ENCODE measurements around the gene SLC25A36. TPM values are rescaled to one million over a fixed set of nuclear protein-coding genes. Genes with fewer than 3 reads are reported as not detected.
A peak's percentile ranks its signal among the peaks of the same experiment; 100 is the strongest.

The SLC25A36 gene
- total and polyA plus RNA-seq, 2 of the 4 experiments (the other 2 are of a cell fraction), result 31.3 to 76.7 TPM

DNA sequence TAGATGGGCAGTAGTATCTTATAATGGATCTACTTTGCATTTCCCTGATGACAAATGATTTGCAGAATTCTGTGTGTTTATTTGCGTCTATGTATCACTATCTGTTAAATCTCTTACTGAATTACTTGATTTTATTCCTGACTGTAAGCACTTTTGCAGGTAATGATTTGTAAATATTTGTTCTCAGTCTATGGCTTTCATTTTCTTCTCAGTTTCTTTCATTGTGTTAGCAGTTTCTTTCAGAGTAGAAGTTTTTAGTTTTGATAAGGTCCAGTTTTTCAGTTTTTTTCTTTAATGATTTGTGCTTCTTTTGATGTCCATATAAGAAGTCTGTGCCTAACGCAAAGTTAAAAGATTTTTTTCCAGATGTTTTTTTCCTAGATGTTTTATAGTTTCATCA lies 12.9 kb downstream of the SLC25A36 start (continued):
- TF ChIP-seq, protein P1, sequence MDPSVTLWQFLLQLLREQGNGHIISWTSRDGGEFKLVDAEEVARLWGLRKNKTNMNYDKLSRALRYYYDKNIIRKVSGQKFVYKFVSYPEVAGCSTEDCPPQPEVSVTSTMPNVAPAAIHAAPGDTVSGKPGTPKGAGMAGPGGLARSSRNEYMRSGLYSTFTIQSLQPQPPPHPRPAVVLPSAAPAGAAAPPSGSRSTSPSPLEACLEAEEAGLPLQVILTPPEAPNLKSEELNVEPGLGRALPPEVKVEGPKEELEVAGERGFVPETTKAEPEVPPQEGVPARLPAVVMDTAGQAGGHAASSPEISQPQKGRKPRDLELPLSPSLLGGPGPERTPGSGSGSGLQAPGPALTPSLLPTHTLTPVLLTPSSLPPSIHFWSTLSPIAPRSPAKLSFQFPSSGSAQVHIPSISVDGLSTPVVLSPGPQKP (IDR thresholded peaks at IDR 0.05; ENCODE audit: borderline replicate concordance, low read depth, low read length), result no peak
- TF ChIP-seq CHD1 (IDR thresholded peaks at IDR 0.05; ENCODE audit: low read depth, low read length) (no peak), BHLHE40 (IDR thresholded peaks at IDR 0.05; ENCODE audit: low read depth, low read length) (no peak), RAD21 (IDR thresholded peaks at IDR 0.05; ENCODE audit: low read length) (no peak)

DNA sequence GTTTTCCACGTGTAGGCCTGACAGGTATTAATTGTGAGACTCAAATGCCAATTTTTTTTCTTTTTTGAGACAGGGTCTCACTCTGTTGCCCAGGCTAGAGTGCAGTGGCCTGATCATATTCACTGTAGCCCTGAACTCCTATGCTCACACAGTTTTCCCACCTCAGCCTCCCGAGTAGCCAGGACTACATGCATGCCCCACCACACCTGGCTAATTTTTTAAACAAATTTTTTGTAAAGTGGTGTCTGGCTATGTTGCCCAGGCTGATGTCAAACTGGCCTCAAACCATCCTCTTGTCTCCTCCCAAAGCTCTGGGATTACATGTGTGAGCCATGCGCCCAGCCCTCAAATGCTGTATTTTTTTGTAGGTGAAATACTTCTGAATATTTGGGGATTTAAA lies 14.0 kb downstream of the SLC25A36 start:
- BruUV-seq (replicated peaks), result no TSS peak
- intact Hi-C loops (cut with micrococcal nuclease), result loop anchor here (2.0 kb wide), 1 partner anchor 13 kb away; no protein-coding TSS in a partner anchor

More for the DNA sequence above, 14.0 kb downstream of the SLC25A36 start:
- ChIA-PET CTCF (interaction anchor here (0.6 to 1.2 kb wide), 2 partner anchors 9 to 33 kb away, joined by 3 to 5 read pairs; no protein-coding TSS in a partner anchor), POLR2A (ENCODE audit: unreplicated experiment) (no interaction called here)
- Histone ChIP-seq H3K27ac (ENCODE audit: insufficient read depth, low read length) (no peak overlapping the region), H3K4me3 (ENCODE audit: insufficient read depth, low read depth, low read length) (no peak overlapping the region), H2AK9ac (replicated peaks; ENCODE audit: low read depth, low read length, poor library complexity) (no peak overlapping the region), H2BK20ac (ENCODE audit: low read depth, low read length) (no peak overlapping the region), H4K20me1 (ENCODE audit: insufficient read depth, low read length) (peaks cover 42% of the 10 kb centered on the region), H3K9me3 (ENCODE audit: control insufficient read depth, insufficient read depth, low read length) (no peaks in the 10 kb centered on the region), H3K56ac (ENCODE audit: extremely low read depth, insufficient read depth, low read length) (no peak overlapping the region), H4K91ac (ENCODE audit: insufficient read depth, low read depth, low read length) (0 out of 2 replicates have a peak overlapping the region, but pooled peaks have one; percentile 4), H3K14ac (replicated peaks; ENCODE audit: low read depth, low read length) (no peak overlapping the region), H2BK5ac (ENCODE audit: low read depth, low read length, poor library complexity, severe bottlenecking) (no peak overlapping the region), H3K4me2 (ENCODE audit: low read depth, low read length) (no peak overlapping the region), H3K18ac (ENCODE audit: low read depth, low read length) (peak overlapping the region; percentile 13; the same call in 1 of the 2 replicates), H3K23ac (ENCODE audit: low read depth, low read length) (no peak overlapping the region), H3K9me1 (ENCODE audit: insufficient read depth, low read length) (peaks cover 8% of the 10 kb centered on the region), H3K4me1 (ENCODE audit: control insufficient read depth, insufficient read depth, low read length) (peaks cover 16% of the 10 kb centered on the region), H2AFZ (replicated peaks; ENCODE audit: low read length, poor library complexity) (no peak overlapping the region), H2BK120ac (ENCODE audit: low read depth, low read length) (no peak overlapping the region), H3K9ac (ENCODE audit: low read depth, low read length) (no peak overlapping the region), H3K4ac (ENCODE audit: low read depth, low read length) (no peak overlapping the region), H3K79me1 (ENCODE audit: low read depth in 1 of 2, low read length in 2 of 2) (peaks cover 4 to 52% of the 10 kb centered on the region in 2 experiments), H3K36me3 (ENCODE audit: control insufficient read depth, insufficient read depth, low read length) (peaks cover 3% of the 10 kb centered on the region; the same call in 1 of the 2 replicates), H3K27me3 (ENCODE audit: control insufficient read depth, insufficient read depth, low read length) (no peaks in the 10 kb centered on the region), H2BK15ac (ENCODE audit: low read depth, low read length) (no peak overlapping the region), H2AK5ac (ENCODE audit: low read depth, low read length) (no peak overlapping the region), H4K5ac (ENCODE audit: low read depth, low read length) (no peak overlapping the region; the same call in 1 of the 2 replicates), H4K8ac (ENCODE audit: low read depth in 2 of 2, low read length in 2 of 2) (no peak overlapping the region)
- dilution Hi-C loops (cut with HindIII; ENCODE audit: low sequenced_read_pairs, unreplicated experiment), result no loop called here
- TF ChIP-seq NFE2L2 (IDR thresholded peaks at IDR 0.05; ENCODE audit: low read depth, low read length) (no peak), FOS (IDR thresholded peaks at IDR 0.05; ENCODE audit: low read depth, low read length) (no peak), RAD21 (IDR thresholded peaks at IDR 0.05; ENCODE audit: low read length) (no peak), MXI1 (IDR thresholded peaks at IDR 0.05; ENCODE audit: borderline replicate concordance, low read depth, low read length) (no peak), SMC3 (IDR thresholded peaks at IDR 0.05; ENCODE audit: low read depth, low read length) (no peak), MAZ (IDR thresholded peaks at IDR 0.05; ENCODE audit: borderline replicate concordance, low read depth, low read length) (no peak)
- TF ChIP-seq, protein P1 (IDR thresholded peaks at IDR 0.05; ENCODE audit: borderline replicate concordance, low read depth, low read length), result no peak
- no peak for DNase-seq
- no CpG with 5 or more reads among the region's 3 CpGs for WGBS, 2 experiments (ENCODE audit: extremely low coverage in 2 of 2, insufficient read length in 1 of 2)
- no peak for ATAC-seq (ENCODE audit: low read depth)
- in situ Hi-C loops (cut with MboI; ENCODE audit: low sequenced_read_pairs), result no loop called here

All from IMR-90 (cell line).